Small intestine (tissue), 7 donors: ENCODE results near the gene COL16A1. TPM values are rescaled to one million over a fixed set of nuclear protein-coding genes. Genes with fewer than 3 reads are reported as not detected.

Source experiments
- DNase-seq, 2 donors: peaks; one replicate each; pipeline versions ENCODE4 v3.0.0 to v3.0.0-alpha.2; 2013
- FAIRE-seq: peaks from 2 replicates; lab custom pipeline; 2012; peaks lifted over from hg19 to GRCh38; lab: Jason Lieb, UNC
- H3K27ac ChIP-seq, 3 donors: one replicate each; pipeline ENCODE4 v1.5.1; 2013; ENCODE audit warnings: low read length in 2 of 3, mild to moderate bottlenecking in 2 of 3, control low read depth in 1 of 3, inconsistent platforms in 1 of 3, low read depth in 1 of 3, moderate library complexity in 1 of 3
- H3K27me3 ChIP-seq, 3 donors: one replicate each; pipeline ENCODE4 v1.6.1; 2013; ENCODE audit warnings: low read length in 3 of 3, inconsistent platforms in 1 of 3; ENCODE audit not compliant: control insufficient read depth in 3 of 3, insufficient read depth in 3 of 3
- H3K36me3 ChIP-seq, 3 donors: one replicate each; pipeline ENCODE4 v1.6.1; 2013; ENCODE audit warnings: low read length in 3 of 3, inconsistent platforms in 1 of 3, low read depth in 1 of 3, mild to moderate bottlenecking in 1 of 3, moderate library complexity in 1 of 3; ENCODE audit not compliant: control insufficient read depth in 3 of 3, insufficient read depth in 2 of 3
- H3K4me1 ChIP-seq, 3 donors: one replicate each; pipeline ENCODE4 v1.6.1; 2013; ENCODE audit warnings: low read length in 2 of 3, inconsistent platforms in 1 of 3, low read depth in 1 of 3, mild to moderate bottlenecking in 1 of 3, moderate library complexity in 1 of 3; ENCODE audit not compliant: control insufficient read depth in 3 of 3, insufficient read depth in 2 of 3
- H3K4me3 ChIP-seq, 3 donors: one replicate each; pipeline ENCODE4 v1.5.1; 2013; ENCODE audit warnings: low read length in 3 of 3, control low read depth in 1 of 3, inconsistent platforms in 1 of 3, low read depth in 1 of 3, mild to moderate bottlenecking in 1 of 3, moderate library complexity in 1 of 3
- H3K9me3 ChIP-seq, 2 donors: one replicate each; pipeline ENCODE4 v1.6.1; 2013; ENCODE audit warnings: low read depth in 1 of 2, low read length in 1 of 2; ENCODE audit not compliant: control insufficient read depth in 2 of 2, insufficient read depth in 1 of 2
- WGBS, 3 donors: extraction: QIAGEN DNeasy Blood & Tissue Kit; methylation state at CpG; one replicate each; pipeline ENCODE4 v1.1.7; 2013; 5-methylcytosine and 5-hydroxymethylcytosine counted together
- polyA plus RNA-seq, 4 donors: library from polyadenylated mRNA; stranded (reverse) in 3 of 4; unstranded in 1 of 4; fragments of 200-250 nt in 3 of 4; fragments of 120-200 nt in 1 of 4; gene quantifications; one replicate each; pipeline versions ENCODE4 v1.2.1 to v1.2.3, GENCODE V29; 2013
- donor health status: healthy with polysubstance abuse.
- donor health status: control.
- donor health status: control.
- donor health status: Bipolar disorder and iron deficiency.
- donor health status: healthy.

Gene COL16A1
- polyA plus RNA-seq, 4 donors = 12.3 to 124 (median 16.7) TPM

DNA sequence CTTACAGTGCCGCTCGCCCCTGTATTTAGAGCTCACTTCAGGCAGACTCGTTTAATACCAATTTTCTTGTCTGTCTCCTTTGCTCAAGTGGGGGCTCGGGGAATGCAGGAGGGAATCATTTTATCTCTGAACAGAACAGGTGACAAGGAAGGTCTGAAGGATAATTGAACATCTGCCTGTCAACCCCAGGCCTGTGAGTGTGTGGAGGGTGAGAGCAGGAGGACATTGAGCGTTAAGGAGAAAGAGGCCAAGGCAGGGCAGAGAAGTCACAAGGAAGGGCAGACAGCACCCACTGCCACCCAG, 49.4 kb downstream of the COL16A1 start:
- no peak for FAIRE-seq
- Histone ChIP-seq H3K4me3 (no peak overlapping the region), H3K27ac (no peak overlapping the region), H3K4me1 (peaks cover 0 to 23% (median 0%) of the 10 kb centered on the region in 3 donors), H3K36me3 (peaks cover 0 to 69% (median 0%) of the 10 kb centered on the region in 3 donors), H3K27me3 (no peaks in the 10 kb centered on the region), H3K9me3 (no peaks in the 10 kb centered on the region)
- DNase-seq = no peak
- WGBS, 3 donors = 90 to 98% (median 93%) methylated on average over 5 of the region's 5 CpGs

DNA sequence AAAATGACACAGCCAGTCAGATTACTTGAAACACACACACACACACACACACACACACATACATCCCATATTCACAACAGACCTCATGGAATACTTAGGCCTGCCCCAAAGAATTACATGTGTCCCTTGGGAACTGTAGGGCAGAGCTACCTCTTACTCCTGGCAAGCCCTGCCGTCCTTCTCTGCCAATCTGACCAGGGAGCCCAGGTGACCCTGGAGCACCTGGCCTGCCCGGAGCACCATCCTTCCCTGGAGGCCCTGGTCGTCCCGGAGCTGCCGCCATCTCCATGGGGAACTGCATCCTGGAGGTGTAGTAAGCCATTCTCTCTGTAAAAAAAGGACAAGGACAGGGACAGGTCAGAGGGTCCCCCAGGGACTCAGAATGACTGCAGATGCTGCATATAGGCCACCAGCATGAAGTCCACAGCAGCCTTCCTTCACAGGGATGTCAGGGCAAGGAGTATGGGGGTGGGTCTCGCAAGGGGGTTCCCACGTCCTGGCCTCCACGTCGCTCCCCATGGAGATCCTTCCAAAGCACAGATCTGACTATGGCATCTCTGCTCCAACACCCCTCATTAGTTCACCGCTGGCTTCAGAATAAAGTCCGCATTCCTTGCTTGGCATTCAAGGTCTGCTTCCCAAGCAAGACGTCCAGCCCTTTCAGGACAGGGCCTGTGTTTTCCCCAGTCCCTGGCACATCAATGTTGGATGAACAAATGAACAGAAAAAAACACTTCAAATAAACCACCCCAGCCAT, 49.9 kb downstream of the COL16A1 start:
- no peaks in the 10 kb centered on the region for H3K27me3 ChIP-seq
- FAIRE-seq = no peak

GRCh38 chr1:31652891-31653499, 50.8 kb downstream of the COL16A1 start:
- Histone ChIP-seq H3K27me3 (no peaks in the 10 kb centered on the region), H3K36me3 (peaks cover 0 to 55% (median 0%) of the 10 kb centered on the region in 3 donors), H3K9me3 (no peaks in the 10 kb centered on the region), H3K27ac (no peak overlapping the region), H3K4me1 (peaks cover 0 to 23% (median 0%) of the 10 kb centered on the region in 3 donors), H3K4me3 (no peak overlapping the region)
- FAIRE-seq (no peak), DNase-seq (no peak)
- WGBS, 3 donors = 80 to 93% (median 80%) methylated on average over 4 of the region's 4 CpGs

More for the DNA sequence above, 49.9 kb downstream of the COL16A1 start:
- Histone ChIP-seq H3K4me3 (no peak overlapping the region), H3K27ac (no peak overlapping the region), H3K4me1 (peaks cover 0 to 23% (median 0%) of the 10 kb centered on the region in 3 donors), H3K36me3 (peaks cover 0 to 64% (median 0%) of the 10 kb centered on the region in 3 donors), H3K9me3 (no peaks in the 10 kb centered on the region)
- no peak for DNase-seq
- 84 to 90% (median 88%) methylated on average over 12 of the region's 12 CpGs for WGBS, 3 donors

DNA sequence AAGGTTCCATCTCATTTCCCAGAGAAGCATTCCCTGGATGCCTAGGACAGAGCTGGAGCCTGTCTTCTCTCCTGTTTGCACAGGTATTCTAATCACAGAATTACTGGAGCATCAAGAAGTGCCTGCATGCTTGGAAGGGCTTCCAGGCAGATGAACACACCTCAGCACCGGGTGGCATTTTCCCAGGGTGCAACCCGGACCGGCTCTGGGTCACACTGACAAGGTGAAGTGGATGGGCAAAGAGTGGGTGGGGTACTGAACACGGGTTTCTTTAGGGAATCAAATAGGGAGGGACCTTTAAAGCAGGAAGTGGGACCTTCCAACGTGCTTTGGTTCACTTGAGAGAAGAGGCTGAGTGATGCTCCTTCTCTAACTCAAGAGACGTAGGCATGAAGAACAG, 52.1 kb downstream of the COL16A1 start:
- no peak for FAIRE-seq
- H3K4me3 ChIP-seq = no peak overlapping the region
- no peaks in the 10 kb centered on the region for H3K27me3 ChIP-seq
- 50 to 69% (median 61%) methylated on average over 6 of the region's 6 CpGs for WGBS, 3 donors
- DNase-seq = no peak
- peaks cover 0 to 43% (median 0%) of the 10 kb centered on the region in 3 donors for H3K36me3 ChIP-seq
- H3K9me3 ChIP-seq = no peaks in the 10 kb centered on the region
- peak overlapping the region in 1 of 3 donors; percentile 73 for H3K27ac ChIP-seq
- H3K4me1 ChIP-seq = peaks cover 0 to 23% (median 0%) of the 10 kb centered on the region in 3 donors

DNA sequence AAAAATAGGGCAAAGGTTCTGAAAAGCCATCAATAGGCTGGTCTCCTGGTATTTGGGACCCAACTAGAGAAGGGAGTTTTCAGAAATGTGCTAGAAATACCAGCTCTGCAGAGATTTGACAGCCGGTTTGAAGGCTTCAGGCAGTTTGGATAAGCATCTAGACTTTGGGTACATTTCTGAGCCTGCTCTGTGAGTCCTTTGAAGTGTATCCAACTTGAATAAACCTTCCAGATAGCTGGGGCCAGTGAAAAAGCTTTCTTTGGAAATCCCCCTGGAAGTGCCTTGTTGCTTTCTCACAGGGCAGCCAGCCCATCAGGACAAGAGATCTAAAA, 52.8 kb downstream of the COL16A1 start:
- H3K36me3 ChIP-seq = peaks cover 0 to 37% (median 0%) of the 10 kb centered on the region in 3 donors
- peak overlapping the region in 1 of 3 donors; percentile 73 for H3K27ac ChIP-seq
- H3K9me3 ChIP-seq = no peaks in the 10 kb centered on the region
- no peaks in the 10 kb centered on the region for H3K27me3 ChIP-seq
- no peak overlapping the region for H3K4me3 ChIP-seq
- FAIRE-seq = no peak
- peaks cover 0 to 23% (median 0%) of the 10 kb centered on the region in 3 donors for H3K4me1 ChIP-seq
- peak; percentile 18 to 59 for DNase-seq
- 16 to 38% (median 33%) methylated on average over 1 of the region's 1 CpG for WGBS, 3 donors

DNA sequence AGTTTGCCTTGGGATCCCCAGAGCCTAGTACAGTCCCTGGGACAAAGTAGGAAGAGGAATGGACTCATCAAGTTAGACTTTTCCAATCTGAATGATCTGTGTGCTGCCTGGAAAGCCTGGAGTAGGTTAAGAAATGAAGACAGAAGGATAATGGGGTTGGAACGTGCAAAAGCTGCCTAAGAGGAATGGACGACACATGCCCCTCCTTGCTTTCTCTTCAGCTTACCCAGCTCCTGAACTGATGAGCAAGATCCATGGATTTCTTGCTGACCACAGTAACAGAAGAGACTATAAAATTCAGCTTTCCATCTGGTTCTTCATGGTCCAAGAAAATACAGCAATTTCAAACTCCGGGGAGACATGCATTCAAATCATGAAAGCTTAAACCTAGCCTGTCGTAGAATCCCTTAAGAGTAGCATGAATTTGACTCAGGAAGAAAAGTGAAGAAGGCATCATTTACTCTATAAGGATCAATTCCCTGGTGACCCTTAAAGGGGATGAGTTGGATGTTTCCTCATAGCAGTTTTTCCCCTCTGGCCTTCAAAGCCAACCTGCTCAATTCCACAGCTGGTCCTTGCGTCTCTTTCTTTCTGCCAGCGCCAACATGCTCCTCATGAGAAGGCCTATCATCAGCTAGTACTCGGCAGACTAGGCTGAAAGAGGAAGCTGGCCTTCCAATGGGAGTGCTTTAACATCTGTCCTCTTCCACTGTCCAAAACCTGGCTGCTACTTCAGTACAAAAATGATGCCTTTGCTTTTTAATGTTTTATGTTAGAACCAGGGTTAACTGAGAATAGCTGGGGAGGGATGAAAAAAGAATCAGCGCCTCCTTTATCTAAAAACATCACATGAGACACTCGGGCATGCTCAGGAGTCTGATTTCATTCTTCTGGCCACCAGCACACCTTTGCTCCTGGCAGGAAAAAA, 53.4 kb downstream of the COL16A1 start:
- H3K27ac ChIP-seq = peak overlapping the region in 1 of 3 donors; percentile 73
- no peak overlapping the region for H3K4me3 ChIP-seq
- H3K4me1 ChIP-seq = peaks cover 0 to 28% (median 0%) of the 10 kb centered on the region in 3 donors
- no peaks in the 10 kb centered on the region for H3K27me3 ChIP-seq
- FAIRE-seq = no peak
- DNase-seq = no peak
- no peaks in the 10 kb centered on the region for H3K9me3 ChIP-seq
- 51 to 68% (median 58%) methylated on average over 9 of the region's 9 CpGs for WGBS, 3 donors
- peaks cover 0 to 31% (median 0%) of the 10 kb centered on the region in 3 donors for H3K36me3 ChIP-seq

DNA sequence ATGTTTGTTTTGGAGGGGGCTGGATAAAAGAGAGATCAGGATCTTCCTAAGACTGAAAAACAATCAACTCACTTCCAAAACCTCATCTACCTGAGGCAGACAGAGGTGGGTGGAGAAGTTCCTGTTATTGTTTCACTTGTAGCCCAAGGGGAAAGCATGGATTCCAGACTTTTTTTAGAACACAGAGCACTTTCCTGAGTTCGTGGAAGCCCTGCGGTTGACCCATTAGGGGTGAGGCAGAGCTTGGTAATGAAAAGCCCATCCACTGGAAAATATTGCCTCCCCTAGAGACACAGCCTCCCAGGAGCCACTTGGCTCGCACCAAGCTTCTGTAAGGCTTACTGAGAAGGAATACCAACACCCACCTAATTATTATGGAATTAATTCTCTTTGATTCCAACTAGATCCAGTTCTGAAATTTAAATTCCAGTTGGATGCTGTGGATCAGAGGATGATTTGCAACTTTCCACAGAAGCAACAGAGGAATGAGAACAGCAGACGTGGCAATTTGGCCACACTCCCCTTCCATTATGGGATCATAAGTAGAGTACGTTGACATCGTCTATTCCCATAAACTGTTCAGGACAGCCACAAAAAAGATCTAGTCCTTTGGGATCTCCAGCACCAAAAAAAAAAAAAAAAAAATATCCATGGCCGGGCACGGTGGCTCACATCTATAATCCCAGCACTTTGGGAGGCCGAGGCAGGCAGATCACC, 55.0 kb downstream of the COL16A1 start:
- no peak for FAIRE-seq
- WGBS, 3 donors = 69 to 89% (median 79%) methylated on average over 9 of the region's 9 CpGs
- no peak overlapping the region for H3K27ac ChIP-seq

More for the DNA sequence above, 55.0 kb downstream of the COL16A1 start:
- Histone ChIP-seq H3K4me3 (no peak overlapping the region), H3K27me3 (no peaks in the 10 kb centered on the region), H3K4me1 (peaks cover 0 to 31% (median under 1%) of the 10 kb centered on the region in 3 donors), H3K9me3 (no peaks in the 10 kb centered on the region), H3K36me3 (peaks cover 0 to 18% (median 0%) of the 10 kb centered on the region in 3 donors)
- DNase-seq = no peak
